BLaER1 (cell line): ENCODE measurements around the gene CFAP65.

Source experiments
- H3K27ac ChIP-seq: shearing (Covaris generic); formaldehyde crosslinking; 2 replicates; pipeline ENCODE4 v1.8.1; 2022
- H3K27me3 ChIP-seq: shearing (Covaris generic); formaldehyde crosslinking; 2 replicates; pipeline ENCODE4 v1.8.1; 2022
- H3K36me3 ChIP-seq: shearing (Covaris generic); formaldehyde crosslinking; 2 replicates; pipeline ENCODE4 v1.8.1; 2022
- H3K4me1 ChIP-seq: shearing (Covaris generic); formaldehyde crosslinking; 2 replicates; pipeline ENCODE4 v1.8.1; 2022
- H3K4me2 ChIP-seq: shearing (Covaris generic); formaldehyde crosslinking; 2 replicates; pipeline ENCODE4 v1.8.1; 2022
- H3K4me3 ChIP-seq: shearing (Covaris generic); formaldehyde crosslinking; 2 replicates; pipeline ENCODE4 v1.8.1; 2022
- H3K9ac ChIP-seq: shearing (Covaris generic); formaldehyde crosslinking; 2 replicates; pipeline ENCODE4 v1.8.1; 2022
- H3K9me3 ChIP-seq: shearing (Covaris generic); formaldehyde crosslinking; 2 replicates; pipeline ENCODE4 v1.8.1; 2022
- H4K20me1 ChIP-seq: shearing (Covaris generic); formaldehyde crosslinking; 2 replicates; pipeline ENCODE4 v1.8.1; 2022
- Cebpa-rat ChIP-seq: shearing (Covaris generic); IDR thresholded peaks from 2 replicates; pipeline ENCODE4 v1.8.1; 2022

Gene CFAP65

GRCh38 chr2:219081096-219081495, 39.8 kb upstream of the CFAP65 start:
- peaks cover 8% of the 10 kb centered on the region; the same call in 1 of the 2 replicates for H4K20me1 ChIP-seq

GRCh38 chr2:219079417-219079816, 38.1 kb upstream of the CFAP65 start:
- no peak overlapping the region for H3K4me2 ChIP-seq
- H4K20me1 ChIP-seq, result no peaks in the 10 kb centered on the region
- peaks cover 36% of the 10 kb centered on the region for H3K36me3 ChIP-seq
- H3K9me3 ChIP-seq, result no peaks in the 10 kb centered on the region
- no peak for TF ChIP-seq Cebpa-rat
- H3K4me1 ChIP-seq, result peaks cover 29% of the 10 kb centered on the region
- no peak overlapping the region for H3K4me3 ChIP-seq
- H3K27ac ChIP-seq, result no peak overlapping the region
- H3K9ac ChIP-seq, result no peak overlapping the region
- H3K27me3 ChIP-seq, result no peaks in the 10 kb centered on the region

More at GRCh38 chr2:219081096-219081495, 39.8 kb upstream of the CFAP65 start:
- peaks cover 34% of the 10 kb centered on the region for H3K4me1 ChIP-seq
- no peaks in the 10 kb centered on the region for H3K9me3 ChIP-seq
- H3K27me3 ChIP-seq, result no peaks in the 10 kb centered on the region
- no peak overlapping the region for H3K9ac ChIP-seq
- peaks cover 20% of the 10 kb centered on the region for H3K36me3 ChIP-seq
- no peak overlapping the region for H3K27ac ChIP-seq
- no peak for TF ChIP-seq Cebpa-rat
- H3K4me2 ChIP-seq, result peak overlapping the region; percentile 3; the same call in 1 of the 2 replicates
- H3K4me3 ChIP-seq, result no peak overlapping the region

- TF ChIP-seq Cebpa-rat, result no peak
- no peaks in the 10 kb centered on the region for H3K27me3 ChIP-seq
- peaks cover 29% of the 10 kb centered on the region for H3K4me1 ChIP-seq
- H3K9me3 ChIP-seq, result no peaks in the 10 kb centered on the region
- H3K9ac ChIP-seq, result no peak overlapping the region
- H3K4me2 ChIP-seq, result 0 out of 2 replicates have a peak overlapping the region, but pooled peaks have one; percentile 22
- H3K36me3 ChIP-seq, result peaks cover 41% of the 10 kb centered on the region
- no peak overlapping the region for H3K4me3 ChIP-seq
- H3K27ac ChIP-seq, result no peak overlapping the region
- no peaks in the 10 kb centered on the region for H4K20me1 ChIP-seq
Measured at GRCh38 chr2:219078951-219079350, 37.6 kb upstream of the CFAP65 start.

- no peaks in the 10 kb centered on the region for H4K20me1 ChIP-seq
- no peak overlapping the region for H3K27ac ChIP-seq
- no peak for TF ChIP-seq Cebpa-rat
Measured at GRCh38 chr2:219078126-219078525, 36.8 kb upstream of the CFAP65 start.

GRCh38 chr2:219076253-219076652, 34.9 kb upstream of the CFAP65 start:
- Histone ChIP-seq H3K36me3 (peaks cover 41% of the 10 kb centered on the region), H3K27ac (no peak overlapping the region), H3K9me3 (no peaks in the 10 kb centered on the region), H3K27me3 (no peaks in the 10 kb centered on the region), H3K4me2 (no peak overlapping the region), H3K9ac (no peak overlapping the region), H3K4me3 (no peak overlapping the region), H3K4me1 (peaks cover 20% of the 10 kb centered on the region), H4K20me1 (no peaks in the 10 kb centered on the region)
- TF ChIP-seq Cebpa-rat, result no peak

More at GRCh38 chr2:219078126-219078525, 36.8 kb upstream of the CFAP65 start:
- H3K9me3 ChIP-seq, result no peaks in the 10 kb centered on the region
- no peak overlapping the region for H3K4me3 ChIP-seq
- H3K4me2 ChIP-seq, result 0 out of 2 replicates have a peak overlapping the region, but pooled peaks have one; percentile 22
- H3K27me3 ChIP-seq, result no peaks in the 10 kb centered on the region
- H3K4me1 ChIP-seq, result peaks cover 29% of the 10 kb centered on the region
- peaks cover 41% of the 10 kb centered on the region for H3K36me3 ChIP-seq
- H3K9ac ChIP-seq, result no peak overlapping the region

- Histone ChIP-seq H3K27ac (no peak overlapping the region), H3K9me3 (no peaks in the 10 kb centered on the region), H3K4me2 (no peak overlapping the region), H3K4me3 (no peak overlapping the region), H4K20me1 (no peaks in the 10 kb centered on the region), H3K4me1 (peaks cover 3% of the 10 kb centered on the region), H3K9ac (no peak overlapping the region), H3K36me3 (peaks cover 41% of the 10 kb centered on the region), H3K27me3 (no peaks in the 10 kb centered on the region)
- no peak for TF ChIP-seq Cebpa-rat
Measured at GRCh38 chr2:219073413-219074129, 32.3 kb upstream of the CFAP65 start.

GRCh38 chr2:219072741-219073250, 31.5 kb upstream of the CFAP65 start:
- H3K4me2 ChIP-seq, result no peak overlapping the region
- H4K20me1 ChIP-seq, result no peaks in the 10 kb centered on the region
- TF ChIP-seq Cebpa-rat, result no peak
- H3K4me3 ChIP-seq, result no peak overlapping the region
- H3K9me3 ChIP-seq, result no peaks in the 10 kb centered on the region
- H3K36me3 ChIP-seq, result peaks cover 39% of the 10 kb centered on the region
- no peak overlapping the region for H3K9ac ChIP-seq
- no peak overlapping the region for H3K27ac ChIP-seq
- no peaks in the 10 kb centered on the region for H3K27me3 ChIP-seq
- H3K4me1 ChIP-seq, result no peaks in the 10 kb centered on the region

- peaks cover 23% of the 10 kb centered on the region for H3K36me3 ChIP-seq
- no peaks in the 10 kb centered on the region for H3K4me1 ChIP-seq
- H3K4me2 ChIP-seq, result no peak overlapping the region
- no peaks in the 10 kb centered on the region for H3K9me3 ChIP-seq
- TF ChIP-seq Cebpa-rat, result no peak
- no peaks in the 10 kb centered on the region for H4K20me1 ChIP-seq
- no peak overlapping the region for H3K9ac ChIP-seq
- H3K4me3 ChIP-seq, result no peak overlapping the region
- H3K27ac ChIP-seq, result no peak overlapping the region
- H3K27me3 ChIP-seq, result no peaks in the 10 kb centered on the region
Measured at GRCh38 chr2:219071131-219071816, 30.0 kb upstream of the CFAP65 start.

- Histone ChIP-seq H3K27ac (no peak overlapping the region), H3K36me3 (no peaks in the 10 kb centered on the region), H3K9ac (no peak overlapping the region), H3K4me1 (no peaks in the 10 kb centered on the region), H3K4me2 (no peak overlapping the region), H3K4me3 (no peak overlapping the region), H3K27me3 (peaks cover 33% of the 10 kb centered on the region), H3K9me3 (no peaks in the 10 kb centered on the region), H4K20me1 (peaks cover 15% of the 10 kb centered on the region)
- TF ChIP-seq Cebpa-rat, result no peak
Measured at GRCh38 chr2:219065484-219065883, 24.2 kb upstream of the CFAP65 start.

- H4K20me1 ChIP-seq, result peaks cover 48% of the 10 kb centered on the region
- peaks cover 67% of the 10 kb centered on the region for H3K27me3 ChIP-seq
- TF ChIP-seq Cebpa-rat, result no peak
- H3K4me1 ChIP-seq, result no peaks in the 10 kb centered on the region; the same call in 1 of the 2 replicates
- no peaks in the 10 kb centered on the region for H3K36me3 ChIP-seq
- H3K4me3 ChIP-seq, result no peak overlapping the region
- H3K27ac ChIP-seq, result no peak overlapping the region
- H3K9me3 ChIP-seq, result no peaks in the 10 kb centered on the region
- no peak overlapping the region for H3K4me2 ChIP-seq
- no peak overlapping the region for H3K9ac ChIP-seq
Measured at GRCh38 chr2:219062081-219062480, 20.8 kb upstream of the CFAP65 start.
